ENCODE results near the gene TAS1R2. TPM values are rescaled to one million over a fixed set of nuclear protein-coding genes. Genes with fewer than 3 reads are reported as not detected.

The TAS1R2 gene
- total and polyA plus RNA-seq, 2 of the 8 experiments (the other 6 are each of a cell fraction or from before 2014, with no cell fraction given) = not detected

- TF ChIP-seq GABPA (IDR thresholded peaks at IDR 0.05; ENCODE audit: borderline replicate concordance, insufficient read depth, low read length) = no peak
- no peak for TF ChIP-seq TEAD4 (IDR thresholded peaks at IDR 0.05; ENCODE audit: low read depth, low read length)
- TF ChIP-seq FOSL1 (IDR thresholded peaks at IDR 0.05; ENCODE audit: insufficient read depth, low read depth, low read length) = no peak
- TF ChIP-seq ATF2 (IDR thresholded peaks at IDR 0.05; ENCODE audit: low read length) = no peak
- TF ChIP-seq CTCF (IDR thresholded peaks at IDR 0.05; ENCODE audit: control extremely low read depth in 1 of 3, insufficient read depth in 1 of 3, low read depth in 1 of 3, low read length in 3 of 3) = no peak
- no peak for TF ChIP-seq CBX8 (IDR thresholded peaks at IDR 0.05; ENCODE audit: borderline replicate concordance, low read depth, low read length)
Observed at GRCh38 chr1:18793164-18793563, 66.3 kb downstream of the TAS1R2 start (continued).
